IMR-90 (cell line): ENCODE measurements around the gene ZNF35. TPM values are rescaled to one million over a fixed set of nuclear protein-coding genes. Genes with fewer than 3 reads are reported as not detected.

Source experiments
- ATAC-seq: fragments of 200-7000 bp; cut with Tn5 transposase; 2 replicates; pipeline ENCODE4 v1.9.1; 2020; ENCODE audit warnings: low read depth, mild to moderate bottlenecking, moderate library complexity
- BruUV-seq: library from RNA; stranded (reverse); fragments of 400-500 nt; replicated peaks from 2 replicates; lab custom pipeline; 2021; lab: Mats Ljungman, UMichigan
- CTCF ChIA-PET: fragments of 300-600 bp; formaldehyde crosslinking; extraction: SDS; loops from one replicate; lab custom pipeline; 2021; ENCODE audit warnings: antibody characterized with exemption; lab: Yijun Ruan, JAX
- POLR2A ChIA-PET: fragments of 300-600 bp; sonication (Branson Sonifier 250); formaldehyde crosslinking; loops from one replicate; lab custom pipeline; 2022; ENCODE audit warnings: antibody characterized with exemption; ENCODE audit not compliant: unreplicated experiment; lab: Charles Lee
- DNase-seq: peaks from one replicate; pipeline ENCODE4 v3.0.0; 2013
- H2AFZ ChIP-seq: replicated peaks from 2 replicates; pipeline ENCODE3; 2013; ENCODE audit warnings: low read length, mild to moderate bottlenecking; ENCODE audit not compliant: poor library complexity
- H2AK5ac ChIP-seq: 2 replicates; pipeline ENCODE4 v1.6.1; 2013; ENCODE audit warnings: low read depth, low read length, inconsistent platforms
- H2AK9ac ChIP-seq: replicated peaks from 2 replicates; pipeline ENCODE3; 2013; ENCODE audit warnings: mild to moderate bottlenecking, low read depth, low read length, moderate library complexity; ENCODE audit not compliant: poor library complexity
- H2BK120ac ChIP-seq: 2 replicates; pipeline ENCODE4 v1.6.1; 2013; ENCODE audit warnings: low read depth, low read length, inconsistent platforms
- H2BK15ac ChIP-seq: 3 replicates; pipeline ENCODE4 v1.6.1; 2013; ENCODE audit warnings: low read depth, low read length, inconsistent platforms
- H2BK20ac ChIP-seq: 2 replicates; pipeline ENCODE4 v1.6.1; 2013; ENCODE audit warnings: low read depth, mild to moderate bottlenecking, inconsistent platforms, low read length, moderate library complexity
- H2BK5ac ChIP-seq: 2 replicates; pipeline ENCODE4 v1.6.1; 2013; ENCODE audit warnings: mild to moderate bottlenecking, low read depth, low read length, inconsistent platforms; ENCODE audit not compliant: poor library complexity, severe bottlenecking
- H3K14ac ChIP-seq: replicated peaks from 2 replicates; pipeline ENCODE4 v1.6.1; 2013; ENCODE audit warnings: low read depth, low read length, inconsistent platforms
- H3K18ac ChIP-seq: 2 replicates; pipeline ENCODE4 v1.6.1; 2013; ENCODE audit warnings: low read depth, low read length, control low read depth
- H3K23ac ChIP-seq: 2 replicates; pipeline ENCODE4 v1.6.1; 2013; ENCODE audit warnings: low read depth, low read length, inconsistent platforms
- H3K27ac ChIP-seq: 2 replicates; pipeline ENCODE4 v1.5.1; 2013; ENCODE audit warnings: mild to moderate bottlenecking, control low read depth, low read length; ENCODE audit not compliant: insufficient read depth
- H3K27me3 ChIP-seq: 2 replicates; pipeline ENCODE4 v1.6.1; 2013; ENCODE audit warnings: low read length; ENCODE audit not compliant: control insufficient read depth, insufficient read depth
- H3K36me3 ChIP-seq: 2 replicates; pipeline ENCODE4 v1.6.1; 2013; ENCODE audit warnings: low read length, mixed read lengths; ENCODE audit not compliant: control insufficient read depth, insufficient read depth
- H3K4ac ChIP-seq: 2 replicates; pipeline ENCODE4 v1.6.1; 2013; ENCODE audit warnings: low read depth, low read length, inconsistent platforms
- H3K4me1 ChIP-seq: 2 replicates; pipeline ENCODE4 v1.6.1; 2013; ENCODE audit warnings: low read length, mixed read lengths; ENCODE audit not compliant: control insufficient read depth, insufficient read depth
- H3K4me2 ChIP-seq: 2 replicates; pipeline ENCODE4 v1.6.1; 2013; ENCODE audit warnings: low read depth, mild to moderate bottlenecking, control low read depth, low read length, moderate library complexity
- H3K4me3 ChIP-seq: 2 replicates; pipeline ENCODE4 v1.5.1; 2013; ENCODE audit warnings: low read depth, mild to moderate bottlenecking, control low read depth, low read length, moderate library complexity; ENCODE audit not compliant: insufficient read depth
- H3K56ac ChIP-seq: 2 replicates; pipeline ENCODE4 v1.6.1; 2013; ENCODE audit warnings: low read length, inconsistent platforms; ENCODE audit not compliant: insufficient read depth; ENCODE audit errors: extremely low read depth
- H3K79me1 ChIP-seq, 2 experiments: 2 replicates each; pipeline ENCODE4 v1.6.1; 2013; ENCODE audit warnings: low read length in 2 of 2, inconsistent platforms in 1 of 2, low read depth in 1 of 2
- H3K9ac ChIP-seq: 2 replicates; pipeline ENCODE4 v1.6.1; 2013; ENCODE audit warnings: low read depth, low read length, control low read depth
- H3K9me1 ChIP-seq: 2 replicates; pipeline ENCODE4 v1.6.1; 2013; ENCODE audit warnings: low read length, inconsistent platforms; ENCODE audit not compliant: insufficient read depth
- H3K9me3 ChIP-seq: 2 replicates; pipeline ENCODE4 v1.6.1; 2013; ENCODE audit warnings: low read length; ENCODE audit not compliant: control insufficient read depth, insufficient read depth
- H4K20me1 ChIP-seq: 2 replicates; pipeline ENCODE4 v1.6.1; 2013; ENCODE audit warnings: low read length, inconsistent platforms; ENCODE audit not compliant: insufficient read depth
- H4K5ac ChIP-seq: 2 replicates; pipeline ENCODE4 v1.6.1; 2013; ENCODE audit warnings: mild to moderate bottlenecking, low read depth, low read length, control low read depth
- H4K8ac ChIP-seq, 2 experiments: 2 replicates each; pipeline ENCODE4 v1.6.1; 2013; ENCODE audit warnings: low read depth in 2 of 2, low read length in 2 of 2, control low read depth in 1 of 2, inconsistent platforms in 1 of 2
- H4K91ac ChIP-seq: 2 replicates; pipeline ENCODE4 v1.6.1; 2013; ENCODE audit warnings: low read depth, low read length, inconsistent platforms; ENCODE audit not compliant: insufficient read depth
- CTCF ChIP-seq: conservative IDR thresholded peaks from 2 replicates; pipeline ENCODE4 v1.5.1; 2012; ENCODE audit warnings: mild to moderate bottlenecking, low read depth, low read length, improper control_type of control experiment
- FOS ChIP-seq: fragments of 150-350 bp; IDR thresholded peaks from 2 replicates; pipeline ENCODE4 v1.6.1; 2016; ENCODE audit warnings: low read depth, low read length
- RFX5 ChIP-seq: IDR thresholded peaks from 2 replicates; pipeline ENCODE4 v1.8.0; 2012; ENCODE audit warnings: low read depth, mild to moderate bottlenecking, low read length, moderate library complexity
- WGBS, 2 experiments: methylation state at CpG; one replicate each; pipeline versions ENCODE4 v1.1.5 to v1.1.7; 2013; ENCODE audit warnings: missing lambda C conversion rate in 2 of 2; ENCODE audit not compliant: insufficient read length in 1 of 2; ENCODE audit errors: extremely low coverage in 2 of 2; 5-methylcytosine and 5-hydroxymethylcytosine counted together
- dilution Hi-C: fragments of 300-500 bp; cut with HindIII; formaldehyde crosslinking; loops from one replicate; pipeline ENCODE4 v1.14.3; 2018; ENCODE audit warnings: low sequenced_read_pairs; ENCODE audit not compliant: unreplicated experiment
- in situ Hi-C: fragments of 300-500 bp; cut with MboI; formaldehyde crosslinking; loops from 3 replicates; pipeline ENCODE4 v1.14.3; 2019; ENCODE audit warnings: low sequenced_read_pairs, inconsistent platforms, mixed read lengths
- intact Hi-C: fragments of 100-400 bp; cut with micrococcal nuclease; formaldehyde crosslinking; loops from 2 replicates; pipeline ENCODE4 v1.10.0; 2022
- polyA plus RNA-seq, 3 experiments: library from polyadenylated mRNA; depleted of rRNA; stranded (reverse); fragments of >200 nt; gene quantifications; 2 replicates each; pipeline ENCODE4 v1.2.3, GENCODE V29; 2012; ENCODE audit warnings: low replicate concordance in 1 of 3
- total RNA-seq: library from RNA; depleted of rRNA; stranded (reverse); fragments of >200 nt; gene quantifications from 2 replicates; pipeline ENCODE4 v1.2.3, GENCODE V29; 2012; rRNA removed

The ZNF35 gene
- total and polyA plus RNA-seq, 2 of the 4 experiments (the other 2 are of a cell fraction) = 3.8 to 19.5 TPM

DNA sequence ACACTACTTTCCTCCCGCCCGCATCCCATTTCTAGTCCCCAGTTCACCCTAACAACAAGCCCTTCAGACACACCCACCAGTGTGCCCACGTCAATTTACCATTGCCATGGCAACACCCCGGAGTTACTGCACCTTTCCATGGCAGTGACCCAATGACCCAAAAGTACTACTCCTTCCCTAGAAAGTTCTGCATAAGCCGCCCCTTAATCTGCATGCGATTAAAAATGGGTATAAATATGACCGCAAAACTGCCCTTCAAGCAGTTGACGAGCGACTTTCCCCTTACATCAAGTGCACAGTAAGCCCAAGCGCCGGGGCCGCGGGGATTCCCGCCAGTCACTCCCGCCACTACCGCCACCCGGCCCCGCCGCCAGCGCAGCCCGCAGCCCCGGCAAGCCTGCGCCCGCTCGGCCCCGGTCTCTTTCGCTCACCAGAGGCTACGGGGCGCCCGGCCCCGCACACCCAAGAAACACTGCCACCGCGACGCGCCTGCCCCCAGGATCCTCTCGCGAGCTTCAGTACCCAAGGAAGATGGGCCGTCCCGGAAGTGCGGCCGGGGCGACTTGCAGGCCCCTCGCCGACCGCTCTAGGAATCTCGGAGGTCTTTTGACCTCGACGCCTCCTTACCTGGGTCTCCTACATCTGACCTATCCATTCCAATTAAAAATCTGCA is 36.7 kb downstream of the ZNF35 start (continued):
- no peak for TF ChIP-seq FOS

- TF ChIP-seq RFX5 = no peak
- TF ChIP-seq CTCF = no peak
- Histone ChIP-seq H3K18ac (no peak overlapping the region), H3K79me1 (peaks cover 0 to 5% of the 10 kb centered on the region in 2 experiments; a peak in 2 of 4 replicates), H3K56ac (no peak overlapping the region), H3K4me1 (no peaks in the 10 kb centered on the region), H2AK9ac (no peak overlapping the region), H2BK5ac (no peak overlapping the region), H3K4me2 (no peak overlapping the region), H4K91ac (no peak overlapping the region), H2AK5ac (no peak overlapping the region), H4K5ac (no peak overlapping the region), H3K36me3 (peaks cover 4% of the 10 kb centered on the region), H3K14ac (no peak overlapping the region), H3K4ac (no peak overlapping the region), H4K20me1 (no peaks in the 10 kb centered on the region), H3K9me3 (peaks cover 10% of the 10 kb centered on the region), H3K23ac (no peak overlapping the region), H3K9me1 (no peaks in the 10 kb centered on the region), H2AFZ (no peak overlapping the region), H2BK20ac (no peak overlapping the region), H2BK120ac (no peak overlapping the region), H3K9ac (no peak overlapping the region), H3K27me3 (no peaks in the 10 kb centered on the region), H4K8ac (no peak overlapping the region), H3K4me3 (no peak overlapping the region), H2BK15ac (no peak overlapping the region), H3K27ac (no peak overlapping the region)
- BruUV-seq = no TSS peak
- CTCF ChIA-PET = no interaction called here
- dilution Hi-C loops = no loop called here
- in situ Hi-C loops = no loop called here
- WGBS, 2 experiments = no CpG with 5 or more reads among the region's 1 CpG
- POLR2A ChIA-PET = no interaction called here
- intact Hi-C loops = no loop called here
- DNase-seq = no peak
- no peak for ATAC-seq
Observed at GRCh38 chr3:44687898-44688297, 39.4 kb downstream of the ZNF35 start.

Other genes with a start within 250 kb of the ZNF35 start
- gene ZNF445, start 171.1 kb upstream of the ZNF35 start, total RNA-seq = 6.3 and 6.4 TPM in 2 replicates
- gene ZNF445, start 171.1 kb upstream of the ZNF35 start, polyA plus RNA-seq (2012; rRNA removed) = 2.4 and 3.3 TPM in 2 replicates
- 4.7 TPM in 2 replicates for gene ZKSCAN7, start 93.5 kb upstream of the ZNF35 start, total RNA-seq
- 2.6 and 3.0 TPM in 2 replicates for gene ZKSCAN7, start 93.5 kb upstream of the ZNF35 start, polyA plus RNA-seq (2012; rRNA removed)
- 1.3 and 1.4 TPM in 2 replicates for gene ZNF660, start 63.8 kb upstream of the ZNF35 start, total RNA-seq
- gene ZNF660, start 63.8 kb upstream of the ZNF35 start, polyA plus RNA-seq (2012; rRNA removed) = 0.59 and 0.70 TPM in 2 replicates
- 14.9 and 18.9 TPM in 2 replicates for gene ZNF197, start 23.7 kb upstream of the ZNF35 start, total RNA-seq
- gene ZNF197, start 23.7 kb upstream of the ZNF35 start, polyA plus RNA-seq (2012; rRNA removed) = 4.1 and 5.0 TPM in 2 replicates
- gene ZNF502, start 63.9 kb downstream of the ZNF35 start, total RNA-seq = 5.7 and 6.1 TPM in 2 replicates
- gene ZNF502, start 63.9 kb downstream of the ZNF35 start, polyA plus RNA-seq (2012; rRNA removed) = 1.5 and 2.1 TPM in 2 replicates
- gene ZNF501, start 80.9 kb downstream of the ZNF35 start, total RNA-seq = 3.2 and 4.7 TPM in 2 replicates
- 1.1 and 1.3 TPM in 2 replicates for gene ZNF501, start 80.9 kb downstream of the ZNF35 start, polyA plus RNA-seq (2012; rRNA removed)
- 16.8 and 23.9 TPM in 2 replicates for gene KIAA1143, start 112.9 kb downstream of the ZNF35 start, total RNA-seq
- gene KIAA1143, start 112.9 kb downstream of the ZNF35 start, polyA plus RNA-seq (2012; rRNA removed) = 4.8 and 6.2 TPM in 2 replicates
- gene KIF15, start 113.1 kb downstream of the ZNF35 start, total RNA-seq = 8.4 and 10.8 TPM in 2 replicates
- 2.9 and 3.7 TPM in 2 replicates for gene KIF15, start 113.1 kb downstream of the ZNF35 start, polyA plus RNA-seq (2012; rRNA removed)
- gene TMEM42, start 213.2 kb downstream of the ZNF35 start, total RNA-seq = 10.3 and 13.1 TPM in 2 replicates
- gene TMEM42, start 213.2 kb downstream of the ZNF35 start, polyA plus RNA-seq (2012; rRNA removed) = 23.7 and 24.7 TPM in 2 replicates
- under 0.01 TPM in 1 of 2 replicates, not detected in the other for gene TGM4, start 225.9 kb downstream of the ZNF35 start, total RNA-seq
- 0.03 and 0.10 TPM in 2 replicates for gene TGM4, start 225.9 kb downstream of the ZNF35 start, polyA plus RNA-seq (2012; rRNA removed)